ENCODE measurements around the gene SMOC1.

The SMOC1 gene

GRCh38 chr14:69945912-69946311, 66.7 kb downstream of the SMOC1 start:
- DNase-seq = no peak

- no peak for DNase-seq
Observed at GRCh38 chr14:69948351-69948750, 69.1 kb downstream of the SMOC1 start.

- DNase-seq = no peak
Observed at GRCh38 chr14:69951263-69951662, 72.0 kb downstream of the SMOC1 start.

- DNase-seq = no peak
Observed at GRCh38 chr14:69951935-69952334, 72.7 kb downstream of the SMOC1 start.

- DNase-seq = no peak
Observed at GRCh38 chr14:69953266-69953915, 74.2 kb downstream of the SMOC1 start.

- no peak for DNase-seq
Observed at GRCh38 chr14:69955855-69956845, 76.9 kb downstream of the SMOC1 start.

- no peak for DNase-seq
Observed at GRCh38 chr14:69956970-69957369, 77.8 kb downstream of the SMOC1 start.

- no peak for DNase-seq
Observed at GRCh38 chr14:69957986-69958385, 78.8 kb downstream of the SMOC1 start.

GRCh38 chr14:69959136-69959535, 79.9 kb downstream of the SMOC1 start:
- no peak for DNase-seq

- no peak for DNase-seq
Observed at GRCh38 chr14:69960296-69960695, 81.1 kb downstream of the SMOC1 start.

GRCh38 chr14:69963966-69964365, 84.8 kb downstream of the SMOC1 start:
- no peak for DNase-seq

- no peak for DNase-seq
Observed at GRCh38 chr14:69964841-69965240, 85.6 kb downstream of the SMOC1 start.

- no peak for DNase-seq
Observed at GRCh38 chr14:69968132-69968531, 88.9 kb downstream of the SMOC1 start.

GRCh38 chr14:69968681-69969080, 89.5 kb downstream of the SMOC1 start:
- no peak for DNase-seq

GRCh38 chr14:69972755-69973154, 93.5 kb downstream of the SMOC1 start:
- no peak for DNase-seq

- no peak for DNase-seq
Observed at GRCh38 chr14:69973846-69974245, 94.6 kb downstream of the SMOC1 start.

- no peak for DNase-seq
Observed at GRCh38 chr14:69979882-69980281, 100.7 kb downstream of the SMOC1 start.

- no peak for DNase-seq
Observed at GRCh38 chr14:69980457-69981425, 101.5 kb downstream of the SMOC1 start.

- DNase-seq = no peak
Observed at GRCh38 chr14:69982220-69982839, 103.1 kb downstream of the SMOC1 start.

- DNase-seq = no peak
Observed at GRCh38 chr14:69982886-69983285, 103.7 kb downstream of the SMOC1 start.

- DNase-seq = no peak
Observed at GRCh38 chr14:69983317-69983716, 104.1 kb downstream of the SMOC1 start.

GRCh38 chr14:69985463-69985862, 106.2 kb downstream of the SMOC1 start:
- DNase-seq = no peak
